Astrocyte of the spinal cord (primary cell): ENCODE results near the gene ANKRD33B.

Source experiments
- DNase-seq: peaks from one replicate; pipeline ENCODE4 v3.0.0; 2011; ENCODE audit warnings: low read depth, low spot score
- H3K4me3 ChIP-seq: 2 replicates; pipeline ENCODE4 v1.5.1; 2011; ENCODE audit warnings: low read depth, mild to moderate bottlenecking, low read length, moderate library complexity
- in situ Hi-C: cut with HindIII; loops from 2 replicates; pipeline ENCODE4 v1.10.0; 2017; ENCODE audit warnings: low sequenced_read_pairs
- TF ChIP-seq, protein P1 (sequence below): IDR thresholded peaks from 2 replicates; pipeline ENCODE4 v1.5.1; 2012; ENCODE audit warnings: low read depth, mild to moderate bottlenecking, low read length, inconsistent platforms

Gene ANKRD33B

GRCh38 chr5:10689391-10690081, 125.7 kb downstream of the ANKRD33B start:
- H3K4me3 ChIP-seq, result no peak overlapping the region
- in situ Hi-C loops, result no loop called here
- DNase-seq, result no peak
- TF ChIP-seq, protein P1, sequence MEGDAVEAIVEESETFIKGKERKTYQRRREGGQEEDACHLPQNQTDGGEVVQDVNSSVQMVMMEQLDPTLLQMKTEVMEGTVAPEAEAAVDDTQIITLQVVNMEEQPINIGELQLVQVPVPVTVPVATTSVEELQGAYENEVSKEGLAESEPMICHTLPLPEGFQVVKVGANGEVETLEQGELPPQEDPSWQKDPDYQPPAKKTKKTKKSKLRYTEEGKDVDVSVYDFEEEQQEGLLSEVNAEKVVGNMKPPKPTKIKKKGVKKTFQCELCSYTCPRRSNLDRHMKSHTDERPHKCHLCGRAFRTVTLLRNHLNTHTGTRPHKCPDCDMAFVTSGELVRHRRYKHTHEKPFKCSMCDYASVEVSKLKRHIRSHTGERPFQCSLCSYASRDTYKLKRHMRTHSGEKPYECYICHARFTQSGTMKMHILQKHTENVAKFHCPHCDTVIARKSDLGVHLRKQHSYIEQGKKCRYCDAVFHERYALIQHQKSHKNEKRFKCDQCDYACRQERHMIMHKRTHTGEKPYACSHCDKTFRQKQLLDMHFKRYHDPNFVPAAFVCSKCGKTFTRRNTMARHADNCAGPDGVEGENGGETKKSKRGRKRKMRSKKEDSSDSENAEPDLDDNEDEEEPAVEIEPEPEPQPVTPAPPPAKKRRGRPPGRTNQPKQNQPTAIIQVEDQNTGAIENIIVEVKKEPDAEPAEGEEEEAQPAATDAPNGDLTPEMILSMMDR, result peak; percentile 31

DNA sequence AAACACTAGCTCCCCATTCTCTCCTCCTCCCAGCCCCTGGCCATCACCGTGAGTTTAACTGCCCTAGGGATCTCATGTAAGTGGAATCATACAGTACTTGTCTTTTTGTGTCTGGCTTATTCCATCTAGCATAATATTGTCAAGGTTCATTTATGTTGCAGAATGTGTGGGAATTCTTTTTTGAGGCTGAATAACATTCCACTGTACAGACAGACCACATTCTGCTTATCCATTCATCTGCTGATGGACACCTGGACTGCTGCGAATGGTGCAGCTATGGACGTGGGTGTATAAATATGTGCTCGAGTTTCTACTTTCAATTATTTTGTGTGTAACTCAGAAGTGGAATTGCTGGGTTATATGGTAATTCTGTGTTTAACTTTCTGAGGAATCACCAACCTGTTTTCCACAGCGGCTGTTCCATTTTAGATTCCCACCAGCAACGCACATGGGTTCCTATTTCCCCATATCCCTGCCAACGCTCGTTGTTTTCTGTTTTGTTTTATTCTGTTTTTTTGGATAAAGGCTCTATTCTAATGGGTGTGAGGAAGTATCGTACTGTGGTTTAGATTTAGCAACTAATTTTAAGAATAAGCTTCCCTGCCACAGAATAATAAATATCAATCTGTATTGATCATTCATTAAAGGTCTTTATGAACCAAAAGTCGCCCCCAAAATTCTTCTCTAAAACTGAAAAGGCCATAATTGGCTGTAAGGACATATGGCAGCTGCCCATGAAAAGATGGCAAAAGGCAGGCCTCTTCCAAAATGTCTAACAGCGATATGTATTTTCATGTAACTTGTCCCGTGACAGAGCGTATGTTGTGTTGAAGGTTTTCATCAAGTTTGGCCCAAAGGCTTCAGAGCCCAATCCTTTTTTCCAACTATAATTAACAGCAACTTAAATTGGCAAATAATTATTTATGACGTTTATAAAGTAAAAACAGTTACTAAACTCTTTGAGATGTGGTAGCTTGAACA, 126.9 kb downstream of the ANKRD33B start:
- peak; percentile 48 for DNase-seq
- TF ChIP-seq, protein P1, result no peak
- H3K4me3 ChIP-seq, result no peak overlapping the region
- in situ Hi-C loops, result no loop called here

DNA sequence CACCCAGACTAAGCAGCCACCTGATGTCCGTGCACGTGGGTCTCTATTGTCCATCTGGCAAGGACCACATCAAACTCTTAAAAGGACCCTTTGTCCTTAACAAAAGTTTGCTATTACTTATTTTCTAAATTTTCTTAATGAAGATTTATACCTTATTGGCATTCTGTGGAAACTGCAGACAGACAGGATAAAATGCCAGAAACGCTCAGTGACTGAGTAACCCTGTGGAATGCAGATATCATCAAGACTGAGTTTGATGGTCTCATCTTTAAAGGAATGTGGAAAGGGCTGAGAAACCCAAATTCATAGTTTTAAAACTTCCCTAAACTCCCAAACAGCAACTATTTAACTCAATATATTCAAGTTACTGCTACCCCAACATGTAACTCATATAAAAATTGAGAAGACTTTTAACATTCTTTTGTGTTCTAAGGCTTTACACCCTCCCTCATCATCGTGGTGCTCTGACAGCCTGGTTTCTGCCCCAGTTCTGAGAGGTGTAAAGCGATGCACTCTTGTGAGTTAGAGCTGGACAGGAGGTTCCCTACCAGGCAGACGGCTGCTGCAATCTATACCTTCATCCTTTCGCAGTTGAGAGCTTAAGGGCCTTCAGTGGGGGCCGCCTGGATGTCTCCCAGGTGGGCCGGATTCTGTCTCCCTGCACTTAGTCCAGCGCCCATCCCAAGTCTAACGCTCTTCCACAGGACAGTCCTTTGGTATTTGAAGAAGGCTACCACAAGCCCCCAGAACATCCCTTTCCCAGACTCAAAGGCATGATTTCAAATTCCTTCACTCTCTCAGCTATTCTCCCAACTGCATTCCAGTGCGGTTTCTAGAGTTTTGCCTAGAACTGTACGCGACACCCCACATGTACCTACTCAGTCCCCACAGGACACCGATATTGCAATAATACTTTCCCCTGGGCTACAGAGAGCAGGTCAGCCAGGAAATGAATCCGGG, 128.2 kb downstream of the ANKRD33B start:
- in situ Hi-C loops, result no loop called here

DNA sequence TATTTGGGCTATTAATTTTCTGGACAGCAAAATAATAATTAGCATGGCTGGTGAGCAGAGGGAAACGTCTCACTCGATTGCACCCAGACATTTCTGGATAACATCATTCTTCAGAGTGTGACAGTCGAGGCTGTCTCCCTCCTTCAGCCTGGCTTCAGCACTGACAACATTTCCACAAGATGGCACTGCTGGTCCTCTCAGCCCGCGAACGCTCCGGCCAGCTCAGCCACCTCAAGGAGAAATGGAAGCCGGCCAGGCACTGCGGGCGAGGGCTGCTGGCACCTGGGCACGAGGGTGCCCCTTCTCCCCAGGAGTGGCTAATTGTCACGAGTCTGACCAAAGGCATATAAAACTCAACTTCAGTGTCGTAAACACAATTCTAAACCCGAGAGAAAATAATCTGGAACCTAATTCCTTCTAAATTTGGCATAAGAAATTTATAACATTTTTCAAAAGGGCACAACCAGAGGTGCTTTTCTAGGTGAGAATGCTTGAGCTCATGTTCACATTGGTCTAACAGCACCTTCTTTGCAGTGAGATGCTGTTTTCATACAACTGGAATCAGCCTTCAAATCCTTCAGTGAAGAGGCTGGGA, 131.3 kb downstream of the ANKRD33B start:
- in situ Hi-C loops, result no loop called here
- H3K4me3 ChIP-seq, result no peak overlapping the region
- DNase-seq, result peak; percentile 75
- TF ChIP-seq, protein P1, result peak; percentile 84

More for the DNA sequence above, 128.2 kb downstream of the ANKRD33B start:
- DNase-seq, result peak; percentile 61
- no peak overlapping the region for H3K4me3 ChIP-seq
- TF ChIP-seq, protein P1, result no peak

GRCh38 chr5:10695759-10696543, 132.1 kb downstream of the ANKRD33B start:
- TF ChIP-seq, protein P1, result no peak
- in situ Hi-C loops, result no loop called here
- H3K4me3 ChIP-seq, result no peak overlapping the region
- no peak for DNase-seq
